VCaP (cell line): ENCODE data around the gene PNMA3.
"Not testable (repeated sequence)": the region's sequence is repeated elsewhere in the genome, so short reads cannot be mapped to it uniquely, and the experiment has no call there.

Experiments
- H3K27ac ChIP-seq: fragments of 450-650 bp; 2 replicates; pipeline ENCODE4 v1.5.1; 2017
- TF ChIP-seq, protein P1 (sequence below): fragments of 450-650 bp; conservative IDR thresholded peaks from 2 replicates; pipeline ENCODE4 v1.5.1; 2017; ENCODE audit warnings: mild to moderate bottlenecking, moderate library complexity

Gene PNMA3, protein sequence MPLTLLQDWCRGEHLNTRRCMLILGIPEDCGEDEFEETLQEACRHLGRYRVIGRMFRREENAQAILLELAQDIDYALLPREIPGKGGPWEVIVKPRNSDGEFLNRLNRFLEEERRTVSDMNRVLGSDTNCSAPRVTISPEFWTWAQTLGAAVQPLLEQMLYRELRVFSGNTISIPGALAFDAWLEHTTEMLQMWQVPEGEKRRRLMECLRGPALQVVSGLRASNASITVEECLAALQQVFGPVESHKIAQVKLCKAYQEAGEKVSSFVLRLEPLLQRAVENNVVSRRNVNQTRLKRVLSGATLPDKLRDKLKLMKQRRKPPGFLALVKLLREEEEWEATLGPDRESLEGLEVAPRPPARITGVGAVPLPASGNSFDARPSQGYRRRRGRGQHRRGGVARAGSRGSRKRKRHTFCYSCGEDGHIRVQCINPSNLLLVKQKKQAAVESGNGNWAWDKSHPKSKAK

DNA sequence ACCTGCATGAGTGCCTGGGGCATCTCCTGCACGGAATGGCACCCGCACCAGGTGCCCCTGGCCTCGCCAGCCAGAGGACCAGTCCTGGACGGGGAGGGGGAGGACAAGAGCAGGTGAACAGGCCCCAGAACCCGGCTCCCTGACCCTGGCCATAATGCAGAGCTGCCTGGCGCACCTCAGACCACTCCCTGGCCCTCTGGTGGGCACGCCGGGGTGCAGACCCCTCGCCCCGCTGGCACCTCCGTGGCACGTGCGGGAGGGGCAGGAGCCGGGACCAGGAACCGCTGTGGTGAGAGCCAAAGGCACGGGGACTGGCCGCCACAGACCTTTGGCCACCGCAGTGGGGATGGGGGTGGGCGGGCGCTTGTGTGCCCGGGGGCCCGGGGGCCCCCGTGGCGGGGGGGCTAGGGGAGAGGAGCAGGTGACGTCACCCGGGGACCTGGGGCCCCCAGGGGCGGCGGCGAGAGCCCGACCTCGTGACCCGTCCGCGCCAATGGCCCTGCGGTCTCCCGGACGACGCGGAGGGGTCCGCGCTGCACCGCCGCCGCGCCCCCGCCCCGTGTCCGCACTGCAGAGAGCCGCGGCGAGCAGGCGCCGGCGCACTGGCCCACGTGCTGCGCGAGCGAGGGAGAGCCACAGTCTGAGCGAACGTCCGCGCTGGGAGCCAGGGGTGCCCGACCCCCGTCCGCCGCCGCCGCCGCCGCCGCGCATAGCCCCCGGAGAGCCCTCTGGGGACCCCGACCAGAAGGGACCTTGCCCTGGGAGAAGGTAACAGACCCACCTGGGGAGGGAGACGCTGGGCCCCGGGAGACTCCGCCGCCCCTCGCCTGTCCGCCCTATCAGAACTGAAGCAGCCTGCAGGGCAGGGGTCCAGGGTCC is at the start of gene PNMA3:
PNMA3 (plus strand) TSS at position 600 of the 879 bp plus-strand sequence. CDS start 586 bp downstream, outside the sequence.
- TF ChIP-seq, protein P1, sequence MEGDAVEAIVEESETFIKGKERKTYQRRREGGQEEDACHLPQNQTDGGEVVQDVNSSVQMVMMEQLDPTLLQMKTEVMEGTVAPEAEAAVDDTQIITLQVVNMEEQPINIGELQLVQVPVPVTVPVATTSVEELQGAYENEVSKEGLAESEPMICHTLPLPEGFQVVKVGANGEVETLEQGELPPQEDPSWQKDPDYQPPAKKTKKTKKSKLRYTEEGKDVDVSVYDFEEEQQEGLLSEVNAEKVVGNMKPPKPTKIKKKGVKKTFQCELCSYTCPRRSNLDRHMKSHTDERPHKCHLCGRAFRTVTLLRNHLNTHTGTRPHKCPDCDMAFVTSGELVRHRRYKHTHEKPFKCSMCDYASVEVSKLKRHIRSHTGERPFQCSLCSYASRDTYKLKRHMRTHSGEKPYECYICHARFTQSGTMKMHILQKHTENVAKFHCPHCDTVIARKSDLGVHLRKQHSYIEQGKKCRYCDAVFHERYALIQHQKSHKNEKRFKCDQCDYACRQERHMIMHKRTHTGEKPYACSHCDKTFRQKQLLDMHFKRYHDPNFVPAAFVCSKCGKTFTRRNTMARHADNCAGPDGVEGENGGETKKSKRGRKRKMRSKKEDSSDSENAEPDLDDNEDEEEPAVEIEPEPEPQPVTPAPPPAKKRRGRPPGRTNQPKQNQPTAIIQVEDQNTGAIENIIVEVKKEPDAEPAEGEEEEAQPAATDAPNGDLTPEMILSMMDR, result no peak
- H3K27ac ChIP-seq, result no peak within 1 kb of the TSS

DNA sequence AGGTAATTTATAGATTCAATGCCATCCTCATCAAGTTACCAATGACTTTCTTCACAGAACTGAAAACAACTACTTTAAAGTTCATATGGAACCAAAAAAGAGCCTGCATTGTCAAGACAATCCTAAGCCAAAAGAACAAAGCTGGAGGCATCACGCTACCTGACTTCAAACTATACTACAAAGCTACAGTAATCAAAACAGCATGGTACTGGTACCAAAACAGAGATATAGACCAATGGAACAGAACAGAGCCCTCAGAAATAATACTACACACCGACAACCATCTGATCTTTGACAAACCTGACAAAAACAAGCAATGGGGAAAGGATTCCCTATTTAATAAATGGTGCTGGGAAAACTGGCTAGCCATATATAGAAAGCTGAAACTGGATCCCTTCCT is 39.1 kb upstream of the PNMA3 start:
- H3K27ac ChIP-seq, result not testable (repeated sequence)

DNA sequence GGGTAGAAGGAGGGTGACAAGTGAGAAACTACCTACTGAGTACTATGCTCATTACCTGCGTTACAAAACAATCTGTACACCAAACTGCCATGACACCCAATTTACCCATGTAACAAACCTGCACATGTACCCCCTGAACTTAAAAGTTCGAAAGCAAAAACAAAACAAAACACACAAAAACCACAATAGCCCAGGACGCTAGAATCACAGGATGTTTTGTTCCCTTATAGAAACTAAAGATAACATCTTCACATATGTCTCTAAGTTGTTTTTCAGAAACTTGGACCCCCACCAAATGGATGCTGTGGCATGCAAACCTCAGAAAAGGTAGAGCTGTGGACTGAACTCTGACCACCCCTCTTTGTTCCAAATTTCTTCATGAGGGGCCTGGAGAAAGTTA is 37.1 kb upstream of the PNMA3 start:
- TF ChIP-seq, protein P1, result no peak
- H3K27ac ChIP-seq, result no peak overlapping the region

DNA sequence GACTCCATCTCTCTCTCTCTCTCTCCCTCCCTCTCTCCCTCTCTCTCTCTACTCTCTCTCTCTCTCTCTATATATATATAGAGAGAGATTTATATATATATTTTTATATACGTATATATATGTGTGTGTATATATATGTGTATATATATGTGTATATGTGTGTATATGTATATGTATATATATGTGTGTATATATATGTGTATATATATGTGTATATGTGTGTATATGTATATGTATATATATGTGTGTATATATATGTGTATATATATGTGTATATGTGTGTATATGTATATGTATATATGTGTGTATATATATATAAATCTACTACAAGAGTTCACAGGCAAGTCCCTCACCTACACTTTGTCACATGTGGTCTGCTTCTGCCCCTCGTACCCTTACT is 29.8 kb upstream of the PNMA3 start:
- H3K27ac ChIP-seq, result not testable (repeated sequence)

DNA sequence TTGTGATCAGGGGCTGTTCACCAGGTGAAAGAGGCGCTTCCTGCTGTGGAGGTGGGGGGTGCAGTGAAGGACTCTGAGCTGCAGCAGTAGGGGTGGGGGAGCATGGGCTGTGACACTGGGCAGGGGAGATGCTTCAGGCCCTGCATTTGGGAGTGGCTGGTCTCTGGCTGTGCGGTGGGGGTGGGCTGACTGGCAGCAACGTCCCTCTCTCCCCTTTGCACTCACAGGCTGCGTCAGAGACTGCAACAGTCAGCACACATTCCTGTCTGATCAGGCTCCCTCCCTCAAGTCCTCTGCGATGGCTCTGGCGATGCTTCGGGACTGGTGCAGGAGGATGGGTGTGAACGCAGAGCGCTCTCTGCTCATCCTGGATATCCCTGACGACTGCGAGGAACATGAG is 27.8 kb upstream of the PNMA3 start:
- not testable (repeated sequence) for H3K27ac ChIP-seq

DNA sequence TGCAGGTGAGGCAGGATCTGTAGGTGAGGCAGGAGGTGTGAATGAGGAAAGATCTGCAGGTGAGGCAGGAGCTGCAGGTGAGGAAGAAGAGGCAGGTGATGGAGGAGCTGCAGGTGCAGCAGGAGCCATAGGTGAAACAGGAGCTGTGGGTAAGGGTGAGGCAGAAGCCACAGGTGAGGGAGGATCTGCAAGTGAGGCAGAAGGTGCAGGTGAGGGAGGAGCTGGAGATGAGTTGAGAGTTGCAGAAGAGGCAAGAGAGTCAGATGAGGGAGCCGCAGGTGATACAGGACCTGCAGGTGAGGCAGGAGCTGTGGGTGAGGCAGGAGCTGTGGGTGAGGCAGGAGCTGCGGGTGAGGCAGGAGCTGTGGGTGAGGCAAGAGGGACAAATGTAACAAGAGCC is 27.1 kb upstream of the PNMA3 start:
- TF ChIP-seq, protein P1, result no peak
- H3K27ac ChIP-seq, result no peak overlapping the region

DNA sequence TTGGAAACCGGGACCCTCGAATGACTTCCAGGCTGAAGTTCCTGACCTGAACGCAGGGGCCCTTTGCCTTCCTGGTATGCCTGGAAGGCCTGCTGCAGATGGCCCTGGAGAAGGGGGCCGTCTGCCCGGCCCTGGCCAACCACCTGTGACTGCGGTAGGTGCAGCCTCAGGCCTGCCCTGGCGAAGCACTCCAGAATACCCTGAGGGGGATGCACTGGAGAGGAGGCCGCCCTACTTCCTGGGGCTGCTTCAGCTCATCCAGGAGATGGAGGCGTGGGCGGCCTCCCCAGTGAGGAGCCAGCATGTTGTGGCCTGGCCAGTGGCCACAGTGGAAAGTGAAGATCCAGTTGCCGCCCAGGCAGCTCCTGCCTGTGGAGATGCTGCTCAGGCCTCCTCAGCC is 26.4 kb upstream of the PNMA3 start:
- no peak overlapping the region for H3K27ac ChIP-seq
- TF ChIP-seq, protein P1, result no peak

DNA sequence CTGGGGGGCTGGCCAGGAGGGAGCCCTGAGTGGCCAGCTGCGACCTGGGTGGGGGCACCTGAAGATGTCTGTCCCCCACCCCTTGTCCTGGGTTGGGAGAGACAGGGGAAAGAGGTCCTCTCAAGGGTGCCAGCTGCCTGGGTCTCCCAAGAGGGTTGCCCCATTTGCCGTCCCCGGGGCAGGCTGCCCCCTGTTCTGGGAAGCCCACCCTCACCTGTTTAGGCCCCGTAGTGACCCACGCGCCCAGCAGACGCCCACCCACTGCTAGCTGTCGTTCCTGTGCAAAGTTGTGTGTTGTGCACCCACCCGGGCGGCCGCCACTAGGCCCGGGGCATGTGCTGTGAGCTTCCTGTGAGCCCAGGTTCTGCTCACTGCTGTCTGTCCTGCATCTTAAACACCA is 25.5 kb upstream of the PNMA3 start:
- H3K27ac ChIP-seq, result no peak overlapping the region
- TF ChIP-seq, protein P1, result no peak
